ENCODE data around the gene HMGXB4. TPM values are rescaled to one million over a fixed set of nuclear protein-coding genes. Genes with fewer than 3 reads are reported as not detected.

Gene HMGXB4
- total RNA-seq, 1 donor from 2014 or later, result 8.6 TPM

DNA sequence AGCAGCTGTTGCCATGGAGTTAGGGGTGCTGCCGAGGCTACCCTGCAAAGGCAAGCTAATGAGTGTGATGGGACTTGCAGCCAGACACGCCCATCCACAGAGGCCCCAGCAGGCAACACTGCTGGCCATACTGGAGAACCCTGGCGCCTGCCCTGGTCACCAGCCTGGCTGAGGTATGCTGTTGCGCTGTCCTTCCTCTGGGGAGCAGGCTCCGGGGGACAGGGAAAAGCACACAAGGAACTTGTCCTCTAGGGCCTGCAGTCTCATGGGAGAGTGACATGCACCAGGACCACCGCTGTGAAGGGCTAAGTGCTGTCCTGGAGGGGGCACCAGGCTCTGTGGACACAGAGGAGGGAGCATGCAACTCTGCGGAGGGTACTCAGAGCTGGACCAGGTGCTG lies 78.2 kb downstream of the HMGXB4 start:
- no peak for TF ChIP-seq CTCF (IDR thresholded peaks at IDR 0.05; ENCODE audit: borderline replicate concordance)
- H3K4me3 ChIP-seq, result no peak overlapping the region
- H3K27me3 ChIP-seq (ENCODE audit: low read depth), result no peaks in the 10 kb centered on the region
- no peak for DNase-seq
- H3K4me1 ChIP-seq, result peaks cover 65% of the 10 kb centered on the region
- H3K36me3 ChIP-seq, result peaks cover 96% of the 10 kb centered on the region
- H3K27ac ChIP-seq (replicated peaks), result peak overlapping the region; percentile 64
- intact Hi-C loops (cut with micrococcal nuclease), result no loop called here
- H3K9me3 ChIP-seq (replicated peaks), result no peaks in the 10 kb centered on the region

DNA sequence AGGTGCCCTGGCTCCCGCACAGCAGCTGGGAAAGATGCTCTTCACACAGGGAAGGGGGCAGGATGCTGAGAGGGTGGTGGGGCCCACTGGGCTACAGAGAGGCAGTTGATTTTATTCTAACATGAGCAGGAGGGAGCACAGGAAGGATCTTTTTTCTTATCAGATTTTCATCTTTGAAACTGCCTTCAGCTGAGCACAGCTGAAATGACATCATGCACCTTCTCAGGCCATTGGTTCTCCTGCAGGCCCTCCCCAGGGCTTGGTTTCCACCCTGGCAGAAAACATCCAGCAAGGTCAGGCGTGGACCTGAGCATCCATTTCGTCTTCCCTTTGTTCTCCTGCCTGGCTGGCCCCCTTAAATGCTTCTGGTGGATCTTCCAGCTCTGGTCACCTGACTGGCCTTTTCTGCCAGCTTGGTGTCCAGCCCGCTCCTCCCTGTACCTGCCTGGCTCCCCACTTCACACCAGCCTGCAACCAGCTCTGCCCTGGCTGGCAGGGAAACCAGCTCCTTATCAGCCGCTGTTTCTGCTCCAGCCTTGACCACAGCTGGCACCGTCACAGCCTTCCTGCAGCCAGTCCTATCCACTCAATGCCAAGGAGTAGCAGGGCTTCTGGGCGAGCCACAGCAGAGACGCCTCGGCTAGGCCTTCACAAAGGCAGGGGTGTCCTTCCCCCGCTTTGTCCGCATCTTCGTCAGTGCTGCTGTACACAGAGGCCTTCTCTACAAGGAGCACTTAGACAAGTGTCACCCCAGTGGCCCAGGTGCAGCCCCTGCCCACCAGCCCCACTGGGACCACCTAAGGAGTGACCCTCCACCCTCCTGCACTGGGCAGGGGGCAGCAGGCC lies 78.9 kb downstream of the HMGXB4 start:
- H3K36me3 ChIP-seq, result peaks cover 97% of the 10 kb centered on the region
- peak; percentile 69 for DNase-seq
- no peaks in the 10 kb centered on the region for H3K9me3 ChIP-seq (replicated peaks)
- H3K27ac ChIP-seq (replicated peaks), result peak overlapping the region; percentile 64
- intact Hi-C loops (cut with micrococcal nuclease), result no loop called here
- H3K4me1 ChIP-seq, result peaks cover 58% of the 10 kb centered on the region
- H3K27me3 ChIP-seq (ENCODE audit: low read depth), result no peaks in the 10 kb centered on the region
- no peak for TF ChIP-seq CTCF (IDR thresholded peaks at IDR 0.05; ENCODE audit: borderline replicate concordance)
- no peak overlapping the region for H3K4me3 ChIP-seq

DNA sequence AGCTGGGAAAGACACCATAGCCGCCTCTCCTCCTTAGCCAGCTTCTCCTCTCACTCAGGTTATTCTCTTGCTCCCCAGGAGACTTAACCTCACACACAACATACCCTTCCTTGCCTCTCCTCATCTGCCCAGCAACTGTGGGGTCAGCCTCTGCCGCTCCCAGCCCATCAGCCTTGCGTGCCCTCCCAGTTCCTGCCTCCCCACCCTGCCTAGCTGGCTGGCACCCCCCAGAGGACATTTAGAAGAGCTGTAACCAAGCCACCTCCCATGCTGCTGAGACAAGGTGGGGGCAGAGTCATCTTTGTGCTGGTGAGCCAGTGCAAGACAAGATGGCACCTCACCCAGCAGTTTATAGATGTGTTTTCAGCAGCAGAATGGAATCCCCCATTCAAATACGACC lies 80.6 kb downstream of the HMGXB4 start:
- H3K4me3 ChIP-seq, result no peak overlapping the region
- peaks cover 94% of the 10 kb centered on the region for H3K36me3 ChIP-seq
- no peak for TF ChIP-seq CTCF (IDR thresholded peaks at IDR 0.05; ENCODE audit: borderline replicate concordance)
- no peak overlapping the region for H3K27ac ChIP-seq (replicated peaks)
- intact Hi-C loops (cut with micrococcal nuclease), result no loop called here
- no peaks in the 10 kb centered on the region for H3K27me3 ChIP-seq (ENCODE audit: low read depth)
- no peaks in the 10 kb centered on the region for H3K9me3 ChIP-seq (replicated peaks)
- peaks cover 40% of the 10 kb centered on the region for H3K4me1 ChIP-seq
- DNase-seq, result no peak

- Histone ChIP-seq H3K4me3 (no peak overlapping the region), H3K36me3 (peaks cover 87% of the 10 kb centered on the region), H3K4me1 (peaks cover 9% of the 10 kb centered on the region), H3K27me3 (ENCODE audit: low read depth) (no peaks in the 10 kb centered on the region), H3K9me3 (replicated peaks) (no peaks in the 10 kb centered on the region), H3K27ac (replicated peaks) (no peak overlapping the region)
- no peak for DNase-seq
- no peak for TF ChIP-seq CTCF (IDR thresholded peaks at IDR 0.05; ENCODE audit: borderline replicate concordance)
- intact Hi-C loops (cut with micrococcal nuclease), result no loop called here
Observed at GRCh38 chr22:35341090-35341874, 84.0 kb downstream of the HMGXB4 start.

DNA sequence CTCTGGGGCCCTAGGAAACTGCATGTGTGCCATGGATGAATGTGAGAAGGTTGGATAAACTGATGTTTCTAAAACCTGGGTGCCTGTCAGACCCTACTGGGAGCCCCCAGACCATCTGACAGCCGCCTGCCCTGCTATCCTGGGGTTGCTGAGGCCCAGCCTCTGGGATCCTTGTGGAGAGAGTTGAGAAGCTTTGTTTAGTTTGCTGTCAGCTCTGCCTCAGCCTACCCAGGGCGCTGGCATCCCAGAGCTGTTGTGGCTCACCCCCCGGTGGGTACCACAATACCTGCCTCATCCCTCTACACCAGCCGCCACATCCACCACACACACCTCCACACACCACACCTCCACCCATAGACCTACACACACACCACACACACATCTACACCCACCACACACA lies 85.1 kb downstream of the HMGXB4 start:
- TF ChIP-seq CTCF (IDR thresholded peaks at IDR 0.05; ENCODE audit: borderline replicate concordance), result no peak
- Histone ChIP-seq H3K4me1 (no peaks in the 10 kb centered on the region), H3K27me3 (ENCODE audit: low read depth) (no peaks in the 10 kb centered on the region), H3K27ac (replicated peaks) (no peak overlapping the region), H3K4me3 (no peak overlapping the region), H3K9me3 (replicated peaks) (no peaks in the 10 kb centered on the region), H3K36me3 (peaks cover 87% of the 10 kb centered on the region)
- intact Hi-C loops (cut with micrococcal nuclease), result no loop called here
- DNase-seq, result no peak

Data from left ventricle myocardium inferior (tissue), 1 donor.